GM10248 (cell line): ENCODE results near the gene EHMT1.

Experiments
- CTCF ChIA-PET: fragments of 300-600 bp; sonication (Branson Sonifier 250); formaldehyde crosslinking; extraction: SDS; loops from one replicate; lab custom pipeline; 2021; ENCODE audit warnings: antibody characterized with exemption; lab: Yijun Ruan, JAX
- POLR2A ChIA-PET: fragments of 350-650 bp; sonication (Branson Sonifier 250); formaldehyde crosslinking; extraction: SDS; loops from one replicate; lab custom pipeline; 2020; ENCODE audit warnings: antibody characterized with exemption; lab: Yijun Ruan, JAX
- DNase-seq: peaks from one replicate; pipeline ENCODE4 v3.0.0; 2012; ENCODE audit errors: extremely low spot score
- TF ChIP-seq, protein P1 (sequence below): IDR thresholded peaks from 2 replicates; pipeline ENCODE4 v1.5.1; 2012; ENCODE audit warnings: mild to moderate bottlenecking, low read depth; ENCODE audit errors: extremely low read depth, missing control alignments, control extremely low read depth

The EHMT1 gene

DNA sequence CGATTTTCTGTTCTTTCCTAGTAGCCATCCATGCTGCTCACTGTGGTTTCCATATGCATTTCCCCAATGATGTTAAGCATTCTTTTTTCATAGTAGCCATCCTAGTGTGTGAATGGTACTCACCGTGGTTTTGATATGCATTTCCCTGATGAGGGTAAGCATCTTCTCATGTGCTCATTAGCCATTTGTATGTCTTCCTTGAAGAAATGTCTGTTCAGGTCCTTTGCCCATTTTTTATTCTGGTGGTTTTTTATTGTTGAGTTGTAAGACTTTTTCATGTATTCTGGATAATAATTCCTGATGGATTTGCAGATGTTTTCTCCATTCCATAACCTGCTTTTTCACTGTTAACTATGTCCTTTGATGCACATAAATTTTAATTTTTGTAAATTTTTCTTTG is 108.0 kb downstream of the EHMT1 start:
- TF ChIP-seq, protein P1, sequence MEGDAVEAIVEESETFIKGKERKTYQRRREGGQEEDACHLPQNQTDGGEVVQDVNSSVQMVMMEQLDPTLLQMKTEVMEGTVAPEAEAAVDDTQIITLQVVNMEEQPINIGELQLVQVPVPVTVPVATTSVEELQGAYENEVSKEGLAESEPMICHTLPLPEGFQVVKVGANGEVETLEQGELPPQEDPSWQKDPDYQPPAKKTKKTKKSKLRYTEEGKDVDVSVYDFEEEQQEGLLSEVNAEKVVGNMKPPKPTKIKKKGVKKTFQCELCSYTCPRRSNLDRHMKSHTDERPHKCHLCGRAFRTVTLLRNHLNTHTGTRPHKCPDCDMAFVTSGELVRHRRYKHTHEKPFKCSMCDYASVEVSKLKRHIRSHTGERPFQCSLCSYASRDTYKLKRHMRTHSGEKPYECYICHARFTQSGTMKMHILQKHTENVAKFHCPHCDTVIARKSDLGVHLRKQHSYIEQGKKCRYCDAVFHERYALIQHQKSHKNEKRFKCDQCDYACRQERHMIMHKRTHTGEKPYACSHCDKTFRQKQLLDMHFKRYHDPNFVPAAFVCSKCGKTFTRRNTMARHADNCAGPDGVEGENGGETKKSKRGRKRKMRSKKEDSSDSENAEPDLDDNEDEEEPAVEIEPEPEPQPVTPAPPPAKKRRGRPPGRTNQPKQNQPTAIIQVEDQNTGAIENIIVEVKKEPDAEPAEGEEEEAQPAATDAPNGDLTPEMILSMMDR = no peak
- DNase-seq = no peak
- ChIA-PET CTCF (no interaction called here), POLR2A (no interaction called here)

DNA sequence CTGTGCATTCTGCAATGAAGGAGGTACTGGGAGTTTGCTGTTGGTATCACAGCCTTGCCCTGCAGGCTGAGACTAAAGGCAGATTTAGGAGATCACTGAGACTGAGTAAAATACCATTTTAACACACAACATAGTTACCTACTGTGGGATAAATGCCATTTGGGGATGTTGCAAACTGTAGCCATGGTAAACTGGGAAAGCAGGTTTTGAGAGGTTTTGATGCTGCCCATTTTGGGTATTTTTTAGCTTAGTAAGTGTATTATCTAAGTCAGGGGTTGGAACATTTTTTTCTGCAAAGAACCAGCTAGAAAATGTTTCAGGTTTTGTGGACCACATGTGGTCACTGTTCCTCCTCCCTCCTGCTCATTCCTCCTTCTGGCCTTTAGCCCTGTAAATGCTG is 108.9 kb downstream of the EHMT1 start:
- TF ChIP-seq, protein P1 = no peak
- CTCF ChIA-PET = interaction anchor here (1.0 to 1.2 kb wide), 4 partner anchors 9 to 55 kb away, joined by 3 read pairs; no protein-coding TSS in a partner anchor
- no peak for DNase-seq
- POLR2A ChIA-PET = no interaction called here

DNA sequence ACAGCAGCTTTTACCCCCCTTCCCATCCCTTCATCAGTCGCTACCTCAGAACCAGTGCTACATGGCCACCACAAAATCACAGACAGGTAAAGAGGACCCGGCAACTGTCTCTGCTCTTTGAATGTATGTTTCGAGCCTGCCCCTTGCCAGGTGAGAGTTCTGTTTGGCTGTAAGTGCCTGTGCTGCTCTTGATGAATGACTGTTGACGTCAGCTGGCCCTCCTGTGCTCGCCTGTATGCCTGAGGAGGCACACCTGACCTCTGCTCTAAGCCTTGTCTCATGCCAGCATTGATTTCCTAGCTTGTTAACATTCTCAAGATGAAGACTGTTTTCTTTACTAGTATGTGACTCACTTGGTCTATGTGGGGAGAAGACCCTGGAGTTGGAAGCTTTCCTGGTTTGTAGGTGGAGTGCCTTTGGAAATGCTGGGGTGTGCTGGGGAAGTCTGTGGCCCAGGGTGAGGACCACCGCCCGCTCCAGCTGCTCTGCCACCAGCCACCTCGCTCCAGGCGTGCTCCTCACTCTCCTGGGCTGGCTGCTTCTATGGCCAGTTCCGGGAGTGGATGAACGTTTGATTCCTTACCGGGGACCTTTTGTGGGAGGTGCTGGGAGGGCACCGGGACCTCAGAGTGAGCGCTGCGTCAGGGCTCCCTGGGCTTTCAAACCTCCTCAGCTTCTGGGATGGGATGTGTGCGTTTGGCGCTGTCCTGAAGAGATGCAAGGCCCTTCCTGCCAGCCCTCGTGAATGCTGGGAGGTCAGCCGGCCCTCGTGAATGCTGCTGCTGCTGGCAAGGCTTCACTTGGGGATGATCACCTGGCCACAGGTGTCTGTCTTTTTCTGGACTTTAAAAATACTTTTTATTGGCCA is 109.9 kb downstream of the EHMT1 start:
- TF ChIP-seq, protein P1 = no peak
- ChIA-PET POLR2A (no interaction called here), CTCF (interaction anchor here (1.0 to 1.2 kb wide), 4 partner anchors 10 to 56 kb away, joined by 3 read pairs; no protein-coding TSS in a partner anchor)
- no peak for DNase-seq

DNA sequence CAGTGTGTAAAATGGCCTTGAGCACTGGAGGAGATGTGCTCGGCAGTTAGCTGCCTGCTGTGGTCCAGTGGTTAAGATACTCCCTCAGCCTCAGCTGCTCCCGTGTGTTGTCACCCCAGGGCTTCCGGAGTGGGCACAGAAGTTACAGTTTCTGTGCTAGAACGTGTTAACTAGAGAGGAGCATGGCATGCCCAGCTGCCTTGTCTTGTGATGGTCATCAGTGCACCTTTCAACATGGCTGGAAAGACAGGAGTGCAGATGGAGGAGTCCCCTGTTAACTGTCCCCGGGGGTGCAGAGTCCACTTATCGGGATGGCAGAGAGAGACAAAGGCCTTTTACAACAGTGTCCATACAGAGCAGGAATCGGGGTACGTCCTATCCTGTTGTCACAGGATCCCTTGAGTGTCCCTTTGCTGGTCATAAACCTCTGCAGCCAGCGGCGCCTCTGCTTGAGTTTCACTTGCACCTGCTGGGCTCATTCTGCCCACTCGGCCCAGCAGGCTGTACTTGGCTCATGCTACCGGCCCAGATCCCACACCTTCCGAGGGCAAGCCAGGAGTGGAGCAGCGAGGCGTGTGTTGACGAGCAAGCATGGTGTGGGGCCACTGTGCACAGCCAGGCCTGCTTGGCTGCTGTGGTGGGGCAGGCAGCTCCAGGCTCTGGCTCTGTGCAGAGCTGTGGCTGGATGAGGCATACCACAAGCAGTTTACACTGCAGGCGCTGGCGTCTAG is 112.6 kb downstream of the EHMT1 start:
- ChIA-PET CTCF (no interaction called here), POLR2A (no interaction called here)
- TF ChIP-seq, protein P1 = no peak
- DNase-seq = no peak

DNA sequence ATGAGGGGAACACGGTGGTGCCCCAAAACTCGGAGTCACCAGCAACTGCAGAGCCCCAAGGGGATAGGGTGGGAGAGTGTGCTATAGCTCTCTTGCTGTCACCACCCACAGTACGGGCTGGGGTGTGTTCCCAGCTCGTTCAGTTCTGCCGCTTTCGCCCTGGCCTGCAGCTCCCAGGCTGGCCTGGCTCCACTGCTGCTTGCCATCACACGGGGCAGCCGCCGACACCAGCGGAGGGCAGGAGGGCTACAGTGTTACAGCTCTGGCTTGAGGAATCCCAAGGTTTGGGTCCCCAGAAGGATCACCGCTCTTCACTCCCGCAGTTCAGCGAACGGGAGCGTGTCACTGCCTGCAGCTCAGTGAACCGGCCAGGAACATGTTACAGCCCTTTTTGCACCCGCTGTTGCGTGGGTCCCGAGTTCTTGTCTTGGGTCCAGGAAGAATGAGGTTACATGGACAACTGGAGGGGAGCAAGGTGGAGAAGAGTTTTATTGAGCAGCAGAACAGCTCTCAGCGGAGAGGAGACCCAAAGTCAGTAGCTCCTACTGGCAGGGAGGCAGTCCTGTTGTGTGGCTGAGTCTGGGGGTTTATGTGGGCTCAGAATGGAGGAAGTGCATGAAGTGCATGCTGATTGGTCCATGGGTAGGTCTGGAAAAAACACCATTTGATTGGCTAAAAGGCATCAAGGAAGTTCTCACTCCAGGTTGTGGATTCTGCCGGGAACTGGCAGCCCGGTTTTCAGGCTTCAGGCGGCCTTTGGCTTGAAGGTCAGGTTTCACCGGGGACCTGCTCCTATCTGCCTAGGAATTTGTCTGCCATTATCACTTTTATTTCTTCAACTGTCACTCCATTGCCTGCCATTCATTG is 113.4 kb downstream of the EHMT1 start:
- POLR2A ChIA-PET = no interaction called here
- DNase-seq = no peak
- CTCF ChIA-PET = no interaction called here
- TF ChIP-seq, protein P1 = no peak

DNA sequence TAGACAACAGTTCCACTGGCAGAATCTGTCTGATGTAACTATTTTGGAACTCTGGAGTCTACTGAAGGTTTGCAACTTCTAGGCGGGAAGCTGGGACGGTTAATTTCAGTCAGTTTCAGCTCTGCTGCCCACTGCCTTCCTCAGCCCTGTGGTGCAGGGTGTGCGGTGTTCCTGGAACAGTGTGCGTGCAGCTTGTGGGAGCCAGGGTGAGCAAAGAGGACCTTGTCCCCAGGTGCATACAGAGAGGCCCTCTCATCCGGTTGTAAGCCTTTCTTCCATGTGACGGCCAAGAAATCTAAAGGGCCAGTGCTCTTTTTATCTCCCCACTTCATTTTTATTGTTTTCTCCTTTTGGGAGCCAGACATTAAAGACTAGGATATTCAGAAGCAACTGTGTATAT is 114.6 kb downstream of the EHMT1 start:
- ChIA-PET POLR2A (no interaction called here), CTCF (no interaction called here)
- no peak for DNase-seq
- TF ChIP-seq, protein P1 = no peak
